NCI-H2196 treated with DMSO at 0.1 percent for 48 hours (cell line): ENCODE measurements around the gene PITPNM3.
A peak's percentile ranks its signal among the peaks of the same experiment; 100 is the strongest.

Experiments used
- DNase-seq: peaks from one replicate; lab custom pipeline; 2025; ENCODE audit not compliant: unreplicated experiment; lab: John Stamatoyannopoulos, UW

The PITPNM3 gene

GRCh38 chr17:6421700-6422604, 134.4 kb downstream of the PITPNM3 start:
- peak; percentile 42 for DNase-seq

- peak; percentile 38 for DNase-seq
Observed at GRCh38 chr17:6420173-6420641, 136.1 kb downstream of the PITPNM3 start.

GRCh38 chr17:6415616-6416015, 140.7 kb downstream of the PITPNM3 start:
- no peak for DNase-seq

GRCh38 chr17:6413065-6413464, 143.3 kb downstream of the PITPNM3 start:
- peak; percentile 39 for DNase-seq

GRCh38 chr17:6408735-6409134, 147.6 kb downstream of the PITPNM3 start:
- DNase-seq: no peak

- DNase-seq: no peak
Observed at GRCh38 chr17:6408276-6408675, 148.1 kb downstream of the PITPNM3 start.

- no peak for DNase-seq
Observed at GRCh38 chr17:6402258-6402657, 154.1 kb downstream of the PITPNM3 start.
